Endothelial cell of umbilical vein (primary cell): Measurements from ENCODE around the gene PRIMA1.

Source experiments
- CTCF ChIP-seq, 2 donors: IDR thresholded peaks; 1 replicate in 1 of 2; 2 replicates in 1 of 2; pipeline ENCODE4 v1.5.1; 2011; ENCODE audit warnings: low read length in 2 of 2, mild to moderate bottlenecking in 2 of 2, moderate library complexity in 2 of 2, control low read depth in 1 of 2, inconsistent platforms in 1 of 2, low read depth in 1 of 2; ENCODE audit not compliant: insufficient read depth in 1 of 2; ENCODE audit errors: extremely low read depth in 1 of 2
- EZH2 ChIP-seq: IDR thresholded peaks from 2 replicates; pipeline ENCODE4 v1.6.1; 2012; ENCODE audit warnings: borderline replicate concordance, low read depth, mild to moderate bottlenecking, moderate library complexity, low read length, inconsistent platforms; ENCODE audit not compliant: severe bottlenecking
- JUN ChIP-seq: IDR thresholded peaks from 2 replicates; pipeline ENCODE4 v1.6.1; 2011; ENCODE audit warnings: borderline replicate concordance, low read depth; ENCODE audit not compliant: insufficient read length, insufficient read depth
- MAX ChIP-seq: IDR thresholded peaks from 2 replicates; pipeline ENCODE4 v1.6.1; 2011; ENCODE audit not compliant: insufficient read depth, insufficient read length
- POLR2A ChIP-seq: IDR thresholded peaks from 2 replicates; pipeline ENCODE4 v1.6.1; 2012; ENCODE audit warnings: low read depth, mild to moderate bottlenecking, control low read depth, low read length

- TF ChIP-seq MAX, result no peak
- no peak for TF ChIP-seq CTCF (IDR thresholded peaks at IDR 0.05; ENCODE audit: extremely low read depth in 1 of 2, insufficient read depth in 1 of 2, low read depth in 1 of 2, low read length in 2 of 2)
- no peak for TF ChIP-seq POLR2A
- TF ChIP-seq JUN, result no peak
- TF ChIP-seq EZH2, result no peak
These were observed 16.0 kb downstream of the PRIMA1 start for GRCh38 chr14:93772263-93772662.
